Activated B cell treated with CpG ODN at 0.5 μM for 24 hours (primary cell): ENCODE measurements around the gene TBC1D10B. TPM values are rescaled to one million over a fixed set of nuclear protein-coding genes. Genes with fewer than 3 reads are reported as not detected.

ENCODE experiments used
- ATAC-seq: fragments of 200-7000 bp; cut with Tn5 transposase; one replicate; pipeline ENCODE4 v1.10.0; 2021; ENCODE audit warnings: low read depth, mild to moderate bottlenecking, moderate library complexity
- CTCF ChIA-PET: fragments of 350-600 bp; sonication (Branson Sonifier 250); formaldehyde crosslinking; loops from one replicate; lab custom pipeline; 2021; ENCODE audit warnings: antibody characterized with exemption; lab: Charles Lee
- POLR2A ChIA-PET: fragments of 350-600 bp; sonication (Branson Sonifier 250); formaldehyde crosslinking; loops from one replicate; lab custom pipeline; 2021; ENCODE audit warnings: antibody characterized with exemption; lab: Charles Lee
- DNase-seq: peaks from one replicate; pipeline ENCODE4 v3.0.0; 2022
- H3K27ac Mint-ChIP-seq: one replicate; pipeline ENCODE4 v1.8.0; 2020; ENCODE audit warnings: mixed read lengths
- H3K27me3 Mint-ChIP-seq: one replicate; pipeline ENCODE4 v1.8.0; 2021; ENCODE audit warnings: mixed read lengths
- H3K36me3 Mint-ChIP-seq: one replicate; pipeline ENCODE4 v1.8.0; 2021; ENCODE audit warnings: low read depth, mixed read lengths
- H3K4me1 Mint-ChIP-seq: one replicate; pipeline ENCODE4 v1.8.0; 2021; ENCODE audit warnings: mixed read lengths
- H3K4me3 Mint-ChIP-seq: one replicate; pipeline ENCODE4 v1.8.0; 2020; ENCODE audit warnings: mild to moderate bottlenecking, mixed read lengths
- H3K9me3 Mint-ChIP-seq: one replicate; pipeline ENCODE4 v1.8.0; 2020; ENCODE audit warnings: mixed read lengths
- CTCF ChIP-seq: fragments of 200-600 bp; IDR thresholded peaks from one replicate; pipeline ENCODE4 v1.8.0; 2022; ENCODE audit warnings: antibody characterized with exemption, mild to moderate bottlenecking
- intact Hi-C: fragments of 100-400 bp; cut with micrococcal nuclease; formaldehyde crosslinking; loops from one replicate; pipeline ENCODE4 v1.15.1; 2024
- total RNA-seq: library from RNA; stranded (reverse); gene quantifications from 2 replicates; pipeline ENCODE4 v1.2.3, GENCODE V29; 2022

The TBC1D10B gene
- total RNA-seq, 1 donor from 2014 or later = 50.2 TPM

DNA sequence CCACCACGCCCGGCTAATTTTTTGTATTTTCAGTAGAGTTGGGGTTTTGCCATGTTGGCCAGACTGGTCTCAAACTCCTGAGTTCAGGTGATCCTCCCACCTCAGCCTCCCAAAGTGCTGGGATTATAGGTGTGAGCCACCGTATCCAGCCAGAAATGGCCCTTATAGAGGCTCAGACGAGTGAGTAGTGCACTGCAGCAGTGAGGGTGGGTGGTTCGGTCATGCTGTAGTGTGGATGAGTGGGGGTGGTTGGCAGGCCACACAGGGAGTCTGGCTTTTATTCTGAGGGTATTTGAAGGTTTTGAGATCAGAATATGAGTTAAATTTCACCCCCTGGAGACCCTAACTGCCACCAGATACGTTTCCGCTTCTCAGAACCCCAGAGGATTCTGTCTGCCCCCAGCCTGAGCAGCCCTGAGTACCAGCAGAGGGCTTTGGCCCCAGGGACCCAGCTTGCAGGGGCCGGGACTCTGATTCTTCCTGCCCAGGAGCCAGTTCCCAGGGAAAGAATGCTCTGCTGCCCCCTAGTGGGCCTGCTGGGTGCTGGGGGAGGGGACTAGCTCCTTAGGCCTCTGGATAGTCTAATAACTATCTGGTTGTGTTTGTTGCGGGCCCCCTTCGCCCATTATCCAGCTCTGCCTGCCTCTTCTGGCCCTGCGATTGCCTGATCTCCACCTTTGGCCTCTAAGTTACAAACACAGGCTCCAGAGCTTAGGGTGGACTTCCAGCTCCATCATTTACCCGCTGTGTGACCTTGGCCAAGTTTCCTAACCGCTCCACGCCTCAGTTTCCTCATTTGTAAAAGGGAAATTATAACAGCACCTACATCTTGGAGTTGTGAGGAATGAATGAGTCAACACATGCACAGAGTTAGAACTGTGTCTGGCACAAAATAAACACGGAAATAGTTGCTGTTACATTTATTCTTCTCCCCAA lies 39.1 kb upstream of the TBC1D10B start:
- intact Hi-C loops = loop anchor here (10.0 kb wide), 1 partner anchor 345 kb away; the partner anchor contains the start of gene ALDOA
- H3K36me3 Mint-ChIP-seq = peaks cover 21% of the 10 kb centered on the region
- peak; percentile 88 for DNase-seq
- TF ChIP-seq CTCF = peak; percentile 49
- POLR2A ChIA-PET = interaction anchor here (0.5 to 3.5 kb wide), 21 partner anchors 8 to 344 kb away, joined by 3 to 34 read pairs (median 4); partner anchors contain the start of genes ALDOA, CD2BP2, CORO1A and DCTPP1
- CTCF ChIA-PET = interaction anchor here (0.7 to 2.9 kb wide), 20 partner anchors 9 to 370 kb away, joined by 3 to 22 read pairs (median 6); partner anchors contain the start of genes CD2BP2, DCTPP1, SEPTIN1 and TBX6
- peak; percentile 59 for ATAC-seq
- H3K9me3 Mint-ChIP-seq = no peaks in the 10 kb centered on the region
- H3K4me3 Mint-ChIP-seq = peak overlapping the region; percentile 38
- no peaks in the 10 kb centered on the region for H3K27me3 Mint-ChIP-seq
- H3K27ac Mint-ChIP-seq = peak overlapping the region; percentile 56
- peaks cover 29% of the 10 kb centered on the region for H3K4me1 Mint-ChIP-seq

GRCh38 chr16:30407804-30408534 lies 37.7 kb upstream of the TBC1D10B start:
- TF ChIP-seq CTCF = no peak
- peaks cover 29% of the 10 kb centered on the region for H3K4me1 Mint-ChIP-seq
- ChIA-PET POLR2A (interaction anchor here (0.6 to 3.7 kb wide), 33 partner anchors 10 to 343 kb away, joined by 3 to 37 read pairs (median 5); partner anchors contain the start of genes ALDOA, CD2BP2, CORO1A and DCTPP1), CTCF (interaction anchor here (1.3 to 2.9 kb wide), 9 partner anchors 10 to 39 kb away, joined by 4 to 22 read pairs (median 7); partner anchors contain the start of genes DCTPP1, SEPTIN1 and ZNF48)
- intact Hi-C loops = loop anchor here (1.0 to 10.0 kb wide), 9 partner anchors 13 to 343 kb away; partner anchors contain the start of genes ALDOA, DCTPP1, SEPTIN1 and TBC1D10B
- H3K9me3 Mint-ChIP-seq = no peaks in the 10 kb centered on the region
- H3K36me3 Mint-ChIP-seq = peaks cover 13% of the 10 kb centered on the region
- peak overlapping the region; percentile 89 for H3K4me3 Mint-ChIP-seq
- ATAC-seq = no peak
- no peak for DNase-seq
- no peaks in the 10 kb centered on the region for H3K27me3 Mint-ChIP-seq
- peak overlapping the region; percentile 56 for H3K27ac Mint-ChIP-seq

DNA sequence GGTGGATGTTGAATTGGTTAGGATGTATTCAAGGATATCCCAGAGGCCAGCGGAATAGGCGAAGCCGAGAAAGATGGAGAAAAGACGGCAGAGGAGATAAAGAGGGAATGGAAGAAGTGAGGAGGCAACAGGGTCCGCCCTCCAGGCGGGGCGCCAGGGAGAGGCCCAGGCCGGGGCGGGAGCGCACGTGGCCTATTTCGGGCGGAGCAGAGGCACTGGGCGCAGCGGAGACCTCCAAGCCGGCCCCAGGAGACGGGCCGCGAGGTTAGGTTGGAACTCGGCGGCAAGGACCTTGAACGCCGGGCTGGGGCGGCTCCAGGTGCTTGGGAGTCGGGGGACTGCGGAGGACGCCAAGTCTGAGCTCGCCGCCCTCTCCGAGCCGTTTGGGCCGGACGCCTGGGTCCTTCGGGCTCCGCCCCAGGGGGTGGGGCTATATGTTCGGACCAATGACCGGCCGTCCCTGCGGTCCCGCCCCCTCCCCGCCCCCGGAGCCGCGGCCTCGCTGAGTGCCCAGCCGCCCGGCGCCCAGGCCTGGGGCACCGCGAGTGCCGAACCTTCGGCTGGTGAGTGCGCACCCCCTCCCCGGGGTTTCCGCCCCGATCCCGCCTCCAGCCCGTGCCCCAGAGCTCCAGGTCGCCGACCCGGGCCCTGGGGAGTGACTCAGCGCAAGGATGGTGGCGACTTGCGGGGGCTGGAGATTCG lies 37.0 kb upstream of the TBC1D10B start, which contains the start of gene ZNF771:
Gene ZNF771 (plus strand): TSS at position 505 of the 702 bp plus-strand sequence. CDS start 448 bp downstream, outside the sequence.
- POLR2A ChIA-PET = interaction anchor here (0.5 to 3.7 kb wide), 34 partner anchors 9 to 342 kb away, joined by 3 to 37 read pairs (median 5); partner anchors contain the start of genes ALDOA, CD2BP2, CORO1A and DCTPP1
- Mint-ChIP-seq H3K36me3 (peaks cover 13% of the 10 kb centered on the region), H3K4me3 (peak within 1 kb of the TSS; percentile 89), H3K4me1 (peaks cover 27% of the 10 kb centered on the region), H3K27me3 (no peaks in the 10 kb centered on the region), H3K9me3 (no peaks in the 10 kb centered on the region), H3K27ac (peak within 1 kb of the TSS; percentile 90)
- CTCF ChIA-PET = interaction anchor here (0.7 to 2.4 kb wide), 5 partner anchors 10 to 191 kb away, joined by 3 to 7 read pairs (median 5); partner anchors contain the start of genes DCTPP1 and ZNF48
- TF ChIP-seq CTCF = no peak
- DNase-seq (peak; percentile 90), ATAC-seq (peak; percentile 89)
- intact Hi-C loops = loop anchor here (1.0 to 10.0 kb wide), 9 partner anchors 12 to 342 kb away; partner anchors contain the start of genes ALDOA, DCTPP1, SEPTIN1 and TBC1D10B

DNA sequence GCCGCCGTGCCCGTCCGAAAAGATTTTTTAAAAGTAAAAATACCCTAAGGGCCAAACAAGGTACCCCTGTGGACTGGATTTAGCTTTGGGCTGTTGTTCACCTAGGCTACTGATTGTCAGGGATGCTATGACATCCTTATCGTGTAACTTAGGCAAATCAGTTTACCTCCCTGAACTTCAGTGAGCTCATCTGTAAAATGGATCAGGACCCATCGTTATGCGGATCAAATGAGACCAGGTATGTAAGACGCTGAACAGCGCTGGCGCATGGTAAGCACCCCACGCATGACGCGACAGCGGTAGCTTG lies 36.5 kb upstream of the TBC1D10B start:
- Mint-ChIP-seq H3K27ac (peak overlapping the region; percentile 90), H3K4me1 (peaks cover 27% of the 10 kb centered on the region), H3K4me3 (peak overlapping the region; percentile 89), H3K27me3 (peaks cover under 1% of the 10 kb centered on the region), H3K36me3 (peaks cover 8% of the 10 kb centered on the region), H3K9me3 (no peaks in the 10 kb centered on the region)
- DNase-seq (no peak), ATAC-seq (peak; percentile 8)
- ChIA-PET POLR2A (interaction anchor here (0.5 to 3.7 kb wide), 25 partner anchors 8 to 342 kb away, joined by 3 to 37 read pairs (median 6); partner anchors contain the start of genes ALDOA, CD2BP2, DCTPP1 and FBRS), CTCF (interaction anchor here (0.7 to 2.4 kb wide), 5 partner anchors 10 to 192 kb away, joined by 3 to 7 read pairs (median 5); partner anchors contain the start of genes DCTPP1 and ZNF48)
- intact Hi-C loops = loop anchor here (1.0 to 10.0 kb wide), 9 partner anchors 11 to 342 kb away; partner anchors contain the start of genes ALDOA, DCTPP1, SEPTIN1 and TBC1D10B
- no peak for TF ChIP-seq CTCF
